K562 (cell line): ENCODE results near the gene ARMC6. TPM values are rescaled to one million over a fixed set of nuclear protein-coding genes. Genes with fewer than 3 reads are reported as not detected.
A peak's percentile ranks its signal among the peaks of the same experiment; 100 is the strongest.

Source experiments
- ATAC-seq: fragments of 200-7000 bp; cut with Tn5 transposase; 3 replicates; pipeline ENCODE4 v1.9.1; 2020; ENCODE audit warnings: moderate library complexity
- BruUV-seq: library from RNA; stranded (reverse); fragments of 400-500 nt; replicated peaks from 2 replicates; lab custom pipeline; 2021; lab: Mats Ljungman, UMichigan
- CTCF ChIA-PET: fragments of 300-600 bp; formaldehyde crosslinking; extraction: SDS; loops from one replicate; lab custom pipeline; 2021; ENCODE audit warnings: low intra/inter-chr PET ratio; lab: Yijun Ruan, JAX
- POLR2A ChIA-PET: fragments of 300-600, 350-650 bp; sonication (Branson Sonifier 250); formaldehyde crosslinking; extraction: SDS; loops from one replicate; lab custom pipeline; 2021; ENCODE audit warnings: antibody characterized with exemption, inconsistent platforms; lab: Yijun Ruan, JAX
- DNase-seq, 4 experiments: peaks; one replicate each; pipeline versions ENCODE4 v3.0.0 to v3.0.0-alpha.2; 2011 to 2018; ENCODE audit warnings: low spot score in 3 of 4, mixed read lengths in 3 of 4; ENCODE audit errors: extremely low read depth in 1 of 4
- FAIRE-seq: peaks from 2 replicates; lab custom pipeline; 2011; peaks lifted over from hg19 to GRCh38; lab: Jason Lieb, UNC
- H2AFZ ChIP-seq: 2 replicates; pipeline ENCODE4 v1.6.0; 2011; ENCODE audit warnings: low read depth, low read length, control low read depth, inconsistent platforms
- H3K27ac ChIP-seq: fragments of 200-600 bp; 3 replicates; pipeline ENCODE4 v1.8.0; 2011; ENCODE audit warnings: low read depth, mild to moderate bottlenecking, control low read depth, inconsistent platforms, low read length, moderate library complexity, mixed read lengths; ENCODE audit errors: extremely low read depth
- H3K27me3 ChIP-seq, 2 experiments: fragments of 300-600 bp in 1 of 2; 2 replicates in 1 of 2; 3 replicates in 1 of 2; pipeline versions ENCODE4 v1.6.0 to v1.8.0; 2011; ENCODE audit warnings: inconsistent platforms in 2 of 2, low read length in 2 of 2, mild to moderate bottlenecking in 1 of 2, mixed read lengths in 1 of 2, moderate library complexity in 1 of 2; ENCODE audit not compliant: control insufficient read depth in 2 of 2, insufficient read depth in 2 of 2
- H3K36me3 ChIP-seq: fragments of 300-600 bp; 3 replicates; pipeline ENCODE4 v1.8.0; 2011; ENCODE audit warnings: mild to moderate bottlenecking, low read length, inconsistent platforms; ENCODE audit not compliant: control insufficient read depth, insufficient read depth
- H3K4me1 ChIP-seq, 2 experiments: fragments of 200-600 bp in 1 of 2; replicated peaks in 1 of 2; 2 replicates in 1 of 2; 3 replicates in 1 of 2; pipeline versions ENCODE4 v1.5.1 to v1.8.0; 2011; ENCODE audit warnings: inconsistent platforms in 2 of 2, low read length in 2 of 2, mild to moderate bottlenecking in 1 of 2, mixed read lengths in 1 of 2, moderate library complexity in 1 of 2; ENCODE audit not compliant: control insufficient read depth in 2 of 2, insufficient read depth in 2 of 2
- H3K4me2 ChIP-seq: 2 replicates; pipeline ENCODE4 v1.6.1; 2011; ENCODE audit warnings: low read length, control low read depth, inconsistent platforms, mixed read lengths; ENCODE audit not compliant: insufficient read depth
- H3K4me3 ChIP-seq: fragments of 200-600 bp; sonication (generic), shearing (Covaris generic); 2 replicates; pipeline ENCODE4 v1.5.1; 2016; ENCODE audit warnings: control low read depth, inconsistent platforms
- H3K79me2 ChIP-seq: fragments of 200-600 bp; 3 replicates; pipeline ENCODE4 v1.8.0; 2011; ENCODE audit warnings: low read length, inconsistent platforms; ENCODE audit not compliant: control insufficient read depth, insufficient read depth
- H3K9ac ChIP-seq, 2 experiments: 2 replicates each; pipeline versions ENCODE4 v1.6.0 to v1.6.1; 2011; ENCODE audit warnings: low read depth in 2 of 2, low read length in 2 of 2, control low read depth in 1 of 2, inconsistent platforms in 1 of 2, mild to moderate bottlenecking in 1 of 2, mixed read lengths in 1 of 2; ENCODE audit not compliant: insufficient read depth in 1 of 2
- H3K9me1 ChIP-seq: one replicate; pipeline ENCODE4 v1.6.0; 2011; ENCODE audit warnings: inconsistent platforms, mild to moderate bottlenecking, low read length, moderate library complexity; ENCODE audit not compliant: control insufficient read depth, insufficient read depth
- H3K9me3 ChIP-seq: replicated peaks from 2 replicates; pipeline ENCODE4 v1.5.1; 2011; ENCODE audit warnings: low read depth, low read length, inconsistent platforms; ENCODE audit not compliant: control insufficient read depth, insufficient read depth
- H4K20me1 ChIP-seq: replicated peaks from 2 replicates; pipeline ENCODE4 v1.6.1; 2011; ENCODE audit warnings: low read length, inconsistent platforms, mixed read lengths; ENCODE audit not compliant: control insufficient read depth, insufficient read depth
- DMBX1 ChIP-seq: fragments of 250-450 bp; sonication (Bioruptor Pico); IDR thresholded peaks from 2 replicates; pipeline ENCODE4 v1.8.0; 2022; ENCODE audit warnings: inconsistent platforms, mild to moderate bottlenecking, moderate library complexity, borderline replicate concordance
- GTF2A2 ChIP-seq: IDR thresholded peaks from 2 replicates; pipeline ENCODE4 v1.6.1; 2016; ENCODE audit warnings: mild to moderate bottlenecking, missing genetic modification characterization, missing compliant biosample characterization
- HMBOX1 ChIP-seq: sonication (generic); IDR thresholded peaks from 2 replicates; pipeline ENCODE4 v1.6.1; 2016
- PHB2 ChIP-seq: fragments of 450-650 bp; IDR thresholded peaks from 2 replicates; pipeline ENCODE4 v1.6.1; 2017; ENCODE audit warnings: low read depth
- SRSF1 ChIP-seq: fragments of 200-400 bp; formaldehyde crosslinking; IDR thresholded peaks from 2 replicates; pipeline ENCODE4 v1.6.1; 2017; ENCODE audit warnings: mild to moderate bottlenecking, low read depth, low read length, moderate library complexity
- SRSF7 ChIP-seq: fragments of 200-400 bp; formaldehyde crosslinking; optimal IDR thresholded peaks from 2 replicates; pipeline ENCODE3; 2017; ENCODE audit warnings: mild to moderate bottlenecking, low read depth, low read length
- TAF1 ChIP-seq: IDR thresholded peaks from 2 replicates; pipeline ENCODE4 v1.6.1; 2011; ENCODE audit warnings: mild to moderate bottlenecking, low read length, moderate library complexity; ENCODE audit not compliant: insufficient read depth, control insufficient read depth, severe bottlenecking; ENCODE audit errors: extremely low read depth
- TEAD2 ChIP-seq: fragments of 450-650 bp; IDR thresholded peaks from 2 replicates; pipeline ENCODE4 v1.6.1; 2016; ENCODE audit warnings: missing genetic modification characterization, control low read depth, missing compliant biosample characterization
- ZBTB11 ChIP-seq, 3 experiments: fragments of 200-800 bp in 1 of 3; fragments of 250-450 bp in 1 of 3; fragments of 450-650 bp in 1 of 3; sonication (Bioruptor Pico) in 1 of 3; sonication (Bioruptor generic) in 1 of 3; formaldehyde crosslinking in 1 of 3; IDR thresholded peaks; 2 replicates each; pipeline versions ENCODE4 v1.6.1 to v1.8.0; 2016 to 2022; ENCODE audit warnings: mild to moderate bottlenecking in 2 of 3, missing genetic modification characterization in 2 of 3, missing compliant biosample characterization in 1 of 3, moderate library complexity in 1 of 3
- ZNF274 ChIP-seq: IDR thresholded peaks from 2 replicates; pipeline ENCODE4 v1.6.1; 2011; ENCODE audit warnings: low read depth, mild to moderate bottlenecking, low read length, moderate library complexity, borderline replicate concordance
- ZNF354B ChIP-seq: fragments of 250-450 bp; sonication (Bioruptor Pico); IDR thresholded peaks from 2 replicates; pipeline ENCODE4 v1.4.0; 2020
- ZNF639 ChIP-seq, 2 experiments: fragments of 200-800 bp in 1 of 2; sonication (Bioruptor generic) in 1 of 2; sonication (generic) in 1 of 2; formaldehyde crosslinking in 1 of 2; IDR thresholded peaks in 1 of 2; conservative IDR thresholded peaks in 1 of 2; 2 replicates each; pipeline versions ENCODE4 v1.5.0 to v1.6.1; 2016 to 2020; ENCODE audit warnings: missing compliant biosample characterization in 1 of 2, missing genetic modification characterization in 1 of 2, missing genetic modification reagents in 1 of 2
- WGBS: fragments of 100-300 bp; shearing (Covaris generic); methylation state at CpG from one replicate; pipeline ENCODE4 v1.1.6; 2016; ENCODE audit warnings: low coverage, mixed read lengths; ENCODE audit not compliant: insufficient coverage; ENCODE audit errors: missing lambda C conversion rate; 5-methylcytosine and 5-hydroxymethylcytosine counted together
- in situ Hi-C: fragments of 300-500 bp; cut with MboI; formaldehyde crosslinking; loops from 4 replicates; pipeline ENCODE4 v1.15.0; 2018; ENCODE audit warnings: inconsistent platforms, mixed read lengths
- intact Hi-C: fragments of 100-400 bp; cut with micrococcal nuclease; formaldehyde crosslinking; loops from 2 replicates; pipeline ENCODE4 v1.14.2; 2022
- polyA plus RNA-seq, 8 experiments: library from polyadenylated mRNA; depleted of rRNA in 4 of 8; stranded (reverse) in 5 of 8; unstranded in 3 of 8; fragments of >200 nt; fragmentation: Nextera tagmentation in 2 of 8; fragmentation: Illumina TruSeq in 1 of 8; extraction: Ambion mirVana in 2 of 8; extraction: Trizol in 1 of 8; gene quantifications; 2 replicates each; pipeline versions ENCODE4 v1.2.1 to v1.2.3, GENCODE V29; 2011 to 2014; ENCODE audit warnings: inconsistent platforms in 1 of 8, missing spikeins in 1 of 8
- total RNA-seq, 7 experiments: library from RNA; depleted of rRNA in 6 of 7; stranded (reverse); fragments of >200 nt in 6 of 7; fragmentation: Illumina TruSeq in 2 of 7; extraction: Trizol in 2 of 7; gene quantifications; 2 replicates each; pipeline versions ENCODE4 v1.2.1 to v1.2.3, GENCODE V29; 2011 to 2021; ENCODE audit warnings: low replicate concordance in 1 of 7

ARMC6 gene
- total and polyA plus RNA-seq, 9 of the 15 experiments (the other 6 are each of a cell fraction or from before 2014, with no cell fraction given) = 2.1 to 93.4 (median 63.6) TPM

- TF ChIP-seq ZBTB11 (CRISPR knock-in tag; IDR thresholded peaks at IDR 0.05) (no peak), ZNF274 (no peak)
- TF ChIP-seq, all 486 proteins: peak for 0
These were observed 7.0 kb downstream of the ARMC6 start (continued) for GRCh38 chr19:19040417-19040816.

- POLR2A ChIA-PET = no interaction called here
- Histone ChIP-seq H3K4me1 (no peaks in the 10 kb centered on the region), H4K20me1 (peaks cover 5% of the 10 kb centered on the region; the same call in 1 of the 2 replicates), H3K9me1 (no peaks in the 10 kb centered on the region), H3K4me3 (no peak overlapping the region), H3K9me3 (0 out of 2 replicates have a peak, but pooled peaks cover 1% of the 10 kb centered on the region), H3K27ac (no peak overlapping the region), H2AFZ (no peak overlapping the region), H3K9ac (peak overlapping the region in 1 of 2 experiments; percentile 40; a peak in 2 of 4 replicates), H3K27me3 (no peaks in the 10 kb centered on the region), H3K79me2 (peaks cover 32% of the 10 kb centered on the region), H3K4me2 (no peak overlapping the region), H3K36me3 (peaks cover 65% of the 10 kb centered on the region)
- in situ Hi-C loops (loop anchor here (10.0 kb wide), 1 partner anchor 282 kb away; the partner anchor contains the start of genes MAU2 and SUGP1), intact Hi-C loops (no loop called here)
- DNase-seq = peak in 1 of 4 experiments; percentile 4
- WGBS = 92% methylated on average over 13 of the region's 13 CpGs
- CTCF ChIA-PET = no interaction called here
- no peak for FAIRE-seq
- no peak for ATAC-seq
- no TSS peak for BruUV-seq
- TF ChIP-seq PHB2 (no peak), ZNF639 (CRISPR knock-in tag; conservative IDR thresholded peaks at IDR 0.05 in 1 of 2, IDR thresholded peaks at IDR 0.05 in 1 of 2) (no peak), HMBOX1 (no peak), DMBX1 (CRISPR knock-in tag) (no peak), TAF1 (no peak), TEAD2 (tag) (no peak), ZNF354B (no peak), SRSF1 (no peak), SRSF7 (no peak), GTF2A2 (tag) (no peak)
These were observed 9.4 kb downstream of the ARMC6 start for GRCh38 chr19:19042732-19043280.
